ENCODE results near the gene RASL11A. TPM values are rescaled to one million over a fixed set of nuclear protein-coding genes. Genes with fewer than 3 reads are reported as not detected.

Gene RASL11A
- total and polyA plus RNA-seq, 11 donors = 2.9 to 13.7 (median 5.4) TPM

GRCh38 chr13:27273658-27274425, 3.2 kb downstream of the RASL11A start:
- peak in 1 of 4 donors; percentile 48 for ATAC-seq
- intact Hi-C loops (cut with DNase I) = loop anchor here in 4 of 10 donors (5.0 to 10.0 kb wide), 4 partner anchors 81 to 287 kb away; partner anchors contain the start of gene USP12 (in 1 of the 4)
- peaks cover 0 to 3% (median 0%) of the 10 kb centered on the region in 9 donors for H3K36me3 ChIP-seq
- H3K27ac ChIP-seq = peak overlapping the region in 4 of 12 donors; percentile 3 to 42 (median 31)
- DNase-seq = peak in 2 of 5 donors; percentile 41 to 53
- peaks cover 0 to 9% (median 0%) of the 10 kb centered on the region in 9 donors for H3K27me3 ChIP-seq
- H3K4me1 ChIP-seq = peaks cover 0 to 32% (median 19%) of the 10 kb centered on the region in 12 donors
- H3K9me3 ChIP-seq = no peaks in the 10 kb centered on the region
- 47 to 51% (median 49%) methylated on average over 4 of the region's 4 CpGs for WGBS, 4 donors
- H3K4me3 ChIP-seq = no peak overlapping the region
- TF ChIP-seq POLR2A (IDR thresholded peaks at IDR 0.05) (no peak), CTCF (IDR thresholded peaks at IDR 0.05) (no peak)

- Histone ChIP-seq H3K36me3 (peaks cover 0 to 3% (median 0%) of the 10 kb centered on the region in 9 donors), H3K27me3 (peaks cover 0 to 9% (median 0%) of the 10 kb centered on the region in 9 donors), H3K9me3 (no peaks in the 10 kb centered on the region), H3K4me3 (no peak overlapping the region), H3K4me1 (peaks cover 0 to 32% (median 19%) of the 10 kb centered on the region in 12 donors), H3K27ac (peak overlapping the region in 2 of 12 donors; percentile 27 to 35)
- intact Hi-C loops (cut with DNase I) = loop anchor here in 4 of 10 donors (5.0 to 10.0 kb wide), 4 partner anchors 80 to 287 kb away; partner anchors contain the start of gene USP12 (in 1 of the 4)
- whole genome bisulfite sequencing, 4 donors = 55 to 74% (median 62%) methylated on average over 1 of the region's 1 CpG
- no peak for DNase-seq
- TF ChIP-seq CTCF (IDR thresholded peaks at IDR 0.05) (no peak), POLR2A (IDR thresholded peaks at IDR 0.05) (no peak)
- no peak for ATAC-seq
Measured at GRCh38 chr13:27274631-27275030, 4.0 kb downstream of the RASL11A start.

GRCh38 chr13:27276188-27276587, 5.6 kb downstream of the RASL11A start:
- peaks cover 0 to 27% (median 12%) of the 10 kb centered on the region in 12 donors for H3K4me1 ChIP-seq
- no peak overlapping the region for H3K4me3 ChIP-seq
- TF ChIP-seq POLR2A (IDR thresholded peaks at IDR 0.05) (no peak), CTCF (IDR thresholded peaks at IDR 0.05) (no peak)
- H3K27ac ChIP-seq = peak overlapping the region in 4 of 12 donors; percentile 6 to 38 (median 25)
- DNase-seq (no peak), ATAC-seq (no peak)
- WGBS, 4 donors = 61 to 74% (median 65%) methylated on average over 7 of the region's 7 CpGs
- H3K36me3 ChIP-seq = peaks cover 0 to 3% (median 0%) of the 10 kb centered on the region in 9 donors
- intact Hi-C loops (cut with DNase I) = loop anchor here in 1 of 10 donors (10.0 kb wide), 1 partner anchor 79 kb away; no protein-coding TSS in a partner anchor
- no peaks in the 10 kb centered on the region for H3K9me3 ChIP-seq
- peaks cover 0 to 9% (median 0%) of the 10 kb centered on the region in 9 donors for H3K27me3 ChIP-seq

- DNase-seq = no peak
- Histone ChIP-seq H3K36me3 (no peaks in the 10 kb centered on the region), H3K27me3 (no peaks in the 10 kb centered on the region), H3K4me3 (no peak overlapping the region), H3K27ac (no peak overlapping the region), H3K4me1 (peaks cover 0 to 3% (median 0%) of the 10 kb centered on the region in 12 donors), H3K9me3 (no peaks in the 10 kb centered on the region)
- no peak for ATAC-seq
- TF ChIP-seq POLR2A (IDR thresholded peaks at IDR 0.05) (no peak), CTCF (IDR thresholded peaks at IDR 0.05) (no peak)
- WGBS, 4 donors = 89 to 93% (median 91%) methylated on average over 4 to 7 of the region's 7 CpGs
- intact Hi-C loops (cut with DNase I) = loop anchor here in 1 of 10 donors (10.0 kb wide), 1 partner anchor 75 kb away; no protein-coding TSS in a partner anchor
Measured at GRCh38 chr13:27279506-27279905, 8.9 kb downstream of the RASL11A start.

Data from heart left ventricle (tissue), 16 donors.